K562 (cell line): ENCODE measurements around the gene TMED4. TPM values are rescaled to one million over a fixed set of nuclear protein-coding genes. Genes with fewer than 3 reads are reported as not detected.

ENCODE experiments used
- ARID1B ChIP-seq: fragments of 450-650 bp; IDR thresholded peaks from 2 replicates; pipeline ENCODE4 v1.6.1; 2016; ENCODE audit warnings: antibody characterized with exemption, mild to moderate bottlenecking, inconsistent platforms
- ATF1 ChIP-seq, 2 experiments: fragments of 450-650 bp in 1 of 2; IDR thresholded peaks; 2 replicates each; pipeline ENCODE4 v1.6.1; 2016; ENCODE audit warnings: missing compliant biosample characterization in 1 of 2, missing genetic modification characterization in 1 of 2
- CBFA2T2 ChIP-seq: fragments of 450-650 bp; conservative IDR thresholded peaks from 2 replicates; pipeline ENCODE4 v1.6.1; 2017; ENCODE audit warnings: mild to moderate bottlenecking
- CBFA2T3 ChIP-seq: fragments of 450-650 bp; IDR thresholded peaks from 2 replicates; pipeline ENCODE4 v1.6.1; 2017
- CTBP1 ChIP-seq: fragments of 450-650 bp; IDR thresholded peaks from 2 replicates; pipeline ENCODE4 v1.6.1; 2016; ENCODE audit warnings: borderline replicate concordance
- ELF1 ChIP-seq: fragments of 200-800 bp; sonication (Bioruptor generic); IDR thresholded peaks from 2 replicates; pipeline ENCODE4 v1.6.1; 2016; ENCODE audit warnings: missing genetic modification characterization, missing compliant biosample characterization
- EWSR1 ChIP-seq: fragments of 450-650 bp; IDR thresholded peaks from 2 replicates; pipeline ENCODE4 v1.6.1; 2018; ENCODE audit warnings: borderline replicate concordance, mild to moderate bottlenecking, low read depth, moderate library complexity; ENCODE audit not compliant: partially characterized antibody
- ID3 ChIP-seq, 2 experiments: fragments of 250-450 bp in 1 of 2; fragments of 450-650 bp in 1 of 2; sonication (Bioruptor Pico) in 1 of 2; IDR thresholded peaks; 2 replicates each; pipeline versions ENCODE4 v1.6.1 to v1.8.0; 2016 to 2021; ENCODE audit warnings: mild to moderate bottlenecking in 2 of 2, moderate library complexity in 2 of 2, missing compliant biosample characterization in 1 of 2, missing genetic modification characterization in 1 of 2
- KLF16 ChIP-seq: IDR thresholded peaks from 2 replicates; pipeline ENCODE4 v1.6.1; 2016; ENCODE audit warnings: antibody characterized with exemption
- MAZ ChIP-seq, 2 experiments: fragments of 450-650 bp in 1 of 2; sonication (generic) in 1 of 2; formaldehyde crosslinking; IDR thresholded peaks in 1 of 2; conservative IDR thresholded peaks in 1 of 2; 2 replicates each; pipeline versions ENCODE4 v1.4.0 to v1.5.0; 2020; ENCODE audit warnings: mild to moderate bottlenecking in 1 of 2, missing genetic modification reagents in 1 of 2
- MTA2 ChIP-seq: fragments of 450-650 bp; IDR thresholded peaks from 2 replicates; pipeline ENCODE4 v1.6.1; 2016; ENCODE audit warnings: low read depth
- NR2C1 ChIP-seq, 2 experiments: fragments of 450-650 bp; IDR thresholded peaks; 2 replicates each; pipeline ENCODE4 v1.6.1; 2017; ENCODE audit warnings: mild to moderate bottlenecking in 2 of 2, antibody characterized with exemption in 1 of 2, inconsistent platforms in 1 of 2, missing compliant biosample characterization in 1 of 2, missing genetic modification characterization in 1 of 2
- NRF1 ChIP-seq, 2 experiments: fragments of 450-650 bp; IDR thresholded peaks in 1 of 2; conservative IDR thresholded peaks in 1 of 2; 2 replicates each; pipeline ENCODE4 v1.6.1; 2014; ENCODE audit warnings: mild to moderate bottlenecking in 2 of 2
- POLR2AphosphoS5 ChIP-seq: IDR thresholded peaks from 2 replicates; pipeline ENCODE4 v1.6.1; 2011; ENCODE audit warnings: mild to moderate bottlenecking, low read depth, low read length, moderate library complexity; ENCODE audit not compliant: control insufficient read depth, insufficient read depth
- POLR2G ChIP-seq: fragments of 200-400 bp; formaldehyde crosslinking; IDR thresholded peaks from 2 replicates; pipeline ENCODE4 v1.6.1; 2017; ENCODE audit warnings: low read depth, mild to moderate bottlenecking, antibody characterized with exemption, low read length, moderate library complexity
- SIN3B ChIP-seq: fragments of 450-650 bp; IDR thresholded peaks from 2 replicates; pipeline ENCODE4 v1.6.1; 2017; ENCODE audit warnings: low read depth, mild to moderate bottlenecking, moderate library complexity
- SMARCA4 ChIP-seq: fragments of 450-650 bp; IDR thresholded peaks from 2 replicates; pipeline ENCODE4 v1.6.1; 2016
- SMARCE1 ChIP-seq: fragments of 450-650 bp; IDR thresholded peaks from 2 replicates; pipeline ENCODE4 v1.7.1; 2016; ENCODE audit warnings: mild to moderate bottlenecking
- SOX6 ChIP-seq: fragments of 450-650 bp; IDR thresholded peaks from 2 replicates; pipeline ENCODE4 v1.6.1; 2014; ENCODE audit warnings: mild to moderate bottlenecking
- SPI1 ChIP-seq: IDR thresholded peaks from 2 replicates; pipeline ENCODE4 v1.6.1; 2011; ENCODE audit warnings: low read depth, low read length, control low read depth, borderline replicate concordance
- TAL1 ChIP-seq: fragments of 450-650 bp; IDR thresholded peaks from 2 replicates; pipeline ENCODE4 v1.6.1; 2016; ENCODE audit warnings: mild to moderate bottlenecking
- TCF3 ChIP-seq: sonication (generic); formaldehyde crosslinking; IDR thresholded peaks from 2 replicates; pipeline ENCODE4 v1.4.0; 2020; ENCODE audit warnings: mild to moderate bottlenecking, missing genetic modification reagents
- TEAD4 ChIP-seq, 2 experiments: sonication (generic) in 1 of 2; formaldehyde crosslinking in 1 of 2; IDR thresholded peaks; 2 replicates each; pipeline versions ENCODE4 v1.6.1 to v1.8.0; 2012 to 2022; ENCODE audit warnings: borderline replicate concordance in 1 of 2, inconsistent platforms in 1 of 2, low read length in 1 of 2, mild to moderate bottlenecking in 1 of 2, missing genetic modification reagents in 1 of 2
- ZNF124 ChIP-seq: sonication (generic); formaldehyde crosslinking; IDR thresholded peaks from 2 replicates; pipeline ENCODE4 v1.8.1; 2022; ENCODE audit warnings: missing genetic modification reagents
- ZNF75A ChIP-seq: fragments of 450-650 bp; formaldehyde crosslinking; IDR thresholded peaks from 2 replicates; pipeline ENCODE4 v1.4.0; 2020; ENCODE audit warnings: mild to moderate bottlenecking
- polyA plus RNA-seq, 8 experiments: library from polyadenylated mRNA; depleted of rRNA in 4 of 8; stranded (reverse) in 5 of 8; unstranded in 3 of 8; fragments of >200 nt; fragmentation: Nextera tagmentation in 2 of 8; fragmentation: Illumina TruSeq in 1 of 8; extraction: Ambion mirVana in 2 of 8; extraction: Trizol in 1 of 8; gene quantifications; 2 replicates each; pipeline versions ENCODE4 v1.2.1 to v1.2.3, GENCODE V29; 2011 to 2014; ENCODE audit warnings: inconsistent platforms in 1 of 8, missing spikeins in 1 of 8
- total RNA-seq, 7 experiments: library from RNA; depleted of rRNA in 6 of 7; stranded (reverse); fragments of >200 nt in 6 of 7; fragmentation: Illumina TruSeq in 2 of 7; extraction: Trizol in 2 of 7; gene quantifications; 2 replicates each; pipeline versions ENCODE4 v1.2.1 to v1.2.3, GENCODE V29; 2011 to 2021; ENCODE audit warnings: low replicate concordance in 1 of 7
- TF ChIP-seq, protein P1 (sequence below): sonication (generic); formaldehyde crosslinking; IDR thresholded peaks from 2 replicates; pipeline ENCODE4 v1.8.0; 2022; ENCODE audit warnings: missing genetic modification reagents, mild to moderate bottlenecking, moderate library complexity, borderline replicate concordance

The TMED4 gene
- total and polyA plus RNA-seq, 9 of the 15 experiments (the other 6 are each of a cell fraction or from before 2014, with no cell fraction given), result 20.3 to 64.0 (median 42.1) TPM

DNA sequence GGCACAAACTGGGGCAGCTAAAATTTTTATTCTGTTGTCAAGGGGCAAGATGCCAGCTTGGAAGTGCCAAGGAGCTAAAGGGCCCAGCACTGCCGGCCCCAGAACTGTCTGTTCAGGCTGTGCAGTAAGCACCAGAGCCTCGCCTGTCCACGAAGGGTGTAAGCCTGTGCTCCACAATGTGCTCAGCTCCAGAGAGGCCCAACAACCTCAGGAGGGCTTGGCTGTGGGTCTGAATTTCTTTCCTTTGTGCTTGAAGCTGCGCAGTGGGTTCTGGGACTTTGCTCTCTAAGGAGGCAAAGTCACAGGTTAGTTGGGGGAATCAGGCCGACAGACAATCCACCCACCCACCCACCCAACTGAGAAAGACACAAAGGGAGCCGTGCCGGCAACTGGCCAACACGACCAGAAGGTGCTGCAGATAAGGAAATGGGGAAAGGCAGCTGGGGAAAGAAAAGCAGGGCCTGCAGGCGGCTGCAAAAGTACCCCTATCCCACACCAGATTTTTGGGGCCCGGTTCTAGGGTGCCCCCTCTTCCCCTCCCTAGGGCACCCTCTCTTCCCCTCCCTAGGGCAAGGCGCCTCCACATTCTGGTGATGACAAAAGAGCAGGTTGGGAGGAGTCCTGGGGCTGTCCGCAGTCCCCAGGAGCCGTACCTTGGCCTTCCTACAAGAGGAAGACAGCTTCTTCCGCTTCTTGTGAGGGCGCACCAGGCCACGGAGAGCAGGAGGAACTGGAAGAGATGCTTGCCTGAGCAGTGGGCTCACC, 16.1 kb downstream of the TMED4 start (continued):
- TF ChIP-seq ATF1 (CRISPR knock-in tag; IDR thresholded peaks at IDR 0.05) (no peak), ATF1 (tag; IDR thresholded peaks at IDR 0.05) (0 out of 2 replicates have a peak, but pooled peaks have one; percentile 7), ZNF124 (CRISPR knock-in tag) (no peak), CBFA2T3 (peak; percentile 82), ELF1 (tag) (0 out of 2 replicates have a peak, but pooled peaks have one; percentile 57), CBFA2T2 (peak; percentile 72), SMARCA4 (peak; percentile 73), TAL1 (peak; percentile 67), EWSR1 (no peak), POLR2G (peak; percentile 23; the same call in 1 of the 2 replicates), NRF1 (conservative IDR thresholded peaks at IDR 0.05 in 1 of 2, IDR thresholded peaks at IDR 0.05 in 1 of 2) (peak; percentile 67 to 69), TEAD4 (IDR thresholded peaks at IDR 0.05; ENCODE audit: low read length) (peak; percentile 63), TEAD4 (CRISPR knock-in tag; IDR thresholded peaks at IDR 0.05; ENCODE audit: borderline replicate concordance) (no peak), SIN3B (0 out of 2 replicates have a peak, but pooled peaks have one; percentile 16), MAZ (CRISPR knock-in tag; conservative IDR thresholded peaks at IDR 0.05 in 1 of 2, IDR thresholded peaks at IDR 0.05 in 1 of 2) (peak in 1 of 2 experiments; percentile 26; a peak in 2 of 4 replicates), TCF3 (CRISPR knock-in tag) (peak; percentile 72), POLR2AphosphoS5 (peak; percentile 61; the same call in 1 of the 2 replicates), SOX6 (peak; percentile 42; the same call in 1 of the 2 replicates), KLF16 (peak; percentile 21; the same call in 1 of the 2 replicates), ARID1B (peak; percentile 86), SMARCE1 (peak; percentile 74; the same call in 1 of the 2 replicates), ZNF75A (CRISPR knock-in tag) (no peak), MTA2 (0 out of 2 replicates have a peak, but pooled peaks have one; percentile 22), CTBP1 (peak; percentile 72), SPI1 (peak; percentile 63; the same call in 1 of the 2 replicates), NR2C1 (IDR thresholded peaks at IDR 0.05) (no peak), NR2C1 (tag; IDR thresholded peaks at IDR 0.05) (no peak), ID3 (CRISPR knock-in tag; IDR thresholded peaks at IDR 0.05) (no peak), ID3 (tag; IDR thresholded peaks at IDR 0.05) (0 out of 2 replicates have a peak, but pooled peaks have one; percentile 15)
- TF ChIP-seq, protein P1, sequence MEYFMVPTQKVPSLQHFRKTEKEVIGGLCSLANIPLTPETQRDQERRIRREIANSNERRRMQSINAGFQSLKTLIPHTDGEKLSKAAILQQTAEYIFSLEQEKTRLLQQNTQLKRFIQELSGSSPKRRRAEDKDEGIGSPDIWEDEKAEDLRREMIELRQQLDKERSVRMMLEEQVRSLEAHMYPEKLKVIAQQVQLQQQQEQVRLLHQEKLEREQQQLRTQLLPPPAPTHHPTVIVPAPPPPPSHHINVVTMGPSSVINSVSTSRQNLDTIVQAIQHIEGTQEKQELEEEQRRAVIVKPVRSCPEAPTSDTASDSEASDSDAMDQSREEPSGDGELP, result peak; percentile 10; the same call in 1 of the 2 replicates
